Activated B cell treated with CpG ODN at 0.5 μM for 24 hours (primary cell): ENCODE data around the gene MTG2. TPM values are rescaled to one million over a fixed set of nuclear protein-coding genes. Genes with fewer than 3 reads are reported as not detected.

Experiments used
- ATAC-seq: fragments of 200-7000 bp; cut with Tn5 transposase; one replicate; pipeline ENCODE4 v1.10.0; 2021; ENCODE audit warnings: low read depth, mild to moderate bottlenecking, moderate library complexity
- CTCF ChIA-PET: fragments of 350-600 bp; sonication (Branson Sonifier 250); formaldehyde crosslinking; loops from one replicate; lab custom pipeline; 2021; ENCODE audit warnings: antibody characterized with exemption; lab: Charles Lee
- POLR2A ChIA-PET: fragments of 350-600 bp; sonication (Branson Sonifier 250); formaldehyde crosslinking; loops from one replicate; lab custom pipeline; 2021; ENCODE audit warnings: antibody characterized with exemption; lab: Charles Lee
- DNase-seq: peaks from one replicate; pipeline ENCODE4 v3.0.0; 2022
- H3K27ac Mint-ChIP-seq: one replicate; pipeline ENCODE4 v1.8.0; 2020; ENCODE audit warnings: mixed read lengths
- H3K27me3 Mint-ChIP-seq: one replicate; pipeline ENCODE4 v1.8.0; 2021; ENCODE audit warnings: mixed read lengths
- H3K36me3 Mint-ChIP-seq: one replicate; pipeline ENCODE4 v1.8.0; 2021; ENCODE audit warnings: low read depth, mixed read lengths
- H3K4me1 Mint-ChIP-seq: one replicate; pipeline ENCODE4 v1.8.0; 2021; ENCODE audit warnings: mixed read lengths
- H3K4me3 Mint-ChIP-seq: one replicate; pipeline ENCODE4 v1.8.0; 2020; ENCODE audit warnings: mild to moderate bottlenecking, mixed read lengths
- H3K9me3 Mint-ChIP-seq: one replicate; pipeline ENCODE4 v1.8.0; 2020; ENCODE audit warnings: mixed read lengths
- CTCF ChIP-seq: fragments of 200-600 bp; IDR thresholded peaks from one replicate; pipeline ENCODE4 v1.8.0; 2022; ENCODE audit warnings: antibody characterized with exemption, mild to moderate bottlenecking
- intact Hi-C: fragments of 100-400 bp; cut with micrococcal nuclease; formaldehyde crosslinking; loops from one replicate; pipeline ENCODE4 v1.15.1; 2024
- total RNA-seq: library from RNA; stranded (reverse); gene quantifications from 2 replicates; pipeline ENCODE4 v1.2.3, GENCODE V29; 2022

MTG2 gene
- total RNA-seq, 1 donor from 2014 or later = 46.8 TPM

- H3K36me3 Mint-ChIP-seq = no peaks in the 10 kb centered on the region
- no peak for TF ChIP-seq CTCF
- DNase-seq (no peak), ATAC-seq (no peak)
- ChIA-PET CTCF (no interaction called here), POLR2A (no interaction called here)
- intact Hi-C loops = loop anchor here (1.0 kb wide), 1 partner anchor 17 kb away; the partner anchor contains the start of gene OSBPL2
- H3K27ac Mint-ChIP-seq = no peak overlapping the region
- peak overlapping the region; percentile 28 for H3K4me3 Mint-ChIP-seq
- H3K27me3 Mint-ChIP-seq = peaks cover 41% of the 10 kb centered on the region
- no peaks in the 10 kb centered on the region for H3K9me3 Mint-ChIP-seq
- peaks cover 1% of the 10 kb centered on the region for H3K4me1 Mint-ChIP-seq
Observed at GRCh38 chr20:62220666-62221568, 38.1 kb downstream of the MTG2 start.

DNA sequence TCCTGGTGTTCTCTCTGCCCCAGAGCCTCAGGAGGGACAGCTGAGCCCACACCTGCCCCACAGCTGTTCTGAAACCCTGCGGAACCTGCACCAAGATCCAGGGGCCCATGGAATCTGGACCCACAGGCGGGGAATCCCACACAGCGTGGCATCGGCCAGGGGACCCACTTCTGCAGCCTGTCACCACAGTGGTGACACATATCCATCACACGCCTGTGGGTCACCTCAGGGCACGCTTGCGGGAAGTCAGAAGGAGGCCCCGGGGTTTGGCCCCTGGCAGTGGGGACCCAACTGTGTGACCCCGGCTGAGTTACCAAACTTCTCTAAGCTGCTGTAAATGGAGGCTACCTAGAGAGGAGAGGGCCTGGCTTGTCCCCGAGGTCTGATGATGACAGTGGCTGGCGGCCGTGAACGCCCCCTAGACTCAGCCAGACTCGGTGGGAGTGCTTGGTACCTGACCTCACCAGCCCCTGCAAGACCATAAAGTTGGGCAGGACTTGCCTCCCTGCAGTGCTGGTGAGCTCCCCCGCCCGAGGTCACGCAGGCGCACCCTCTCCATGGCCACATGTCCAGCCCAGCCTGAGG lies 39.5 kb downstream of the MTG2 start:
- ChIA-PET POLR2A (no interaction called here), CTCF (no interaction called here)
- DNase-seq (no peak), ATAC-seq (no peak)
- Mint-ChIP-seq H3K9me3 (no peaks in the 10 kb centered on the region), H3K36me3 (no peaks in the 10 kb centered on the region), H3K4me3 (no peak overlapping the region), H3K27me3 (peaks cover 38% of the 10 kb centered on the region), H3K4me1 (peaks cover 1% of the 10 kb centered on the region), H3K27ac (no peak overlapping the region)
- no peak for TF ChIP-seq CTCF
- intact Hi-C loops = no loop called here

DNA sequence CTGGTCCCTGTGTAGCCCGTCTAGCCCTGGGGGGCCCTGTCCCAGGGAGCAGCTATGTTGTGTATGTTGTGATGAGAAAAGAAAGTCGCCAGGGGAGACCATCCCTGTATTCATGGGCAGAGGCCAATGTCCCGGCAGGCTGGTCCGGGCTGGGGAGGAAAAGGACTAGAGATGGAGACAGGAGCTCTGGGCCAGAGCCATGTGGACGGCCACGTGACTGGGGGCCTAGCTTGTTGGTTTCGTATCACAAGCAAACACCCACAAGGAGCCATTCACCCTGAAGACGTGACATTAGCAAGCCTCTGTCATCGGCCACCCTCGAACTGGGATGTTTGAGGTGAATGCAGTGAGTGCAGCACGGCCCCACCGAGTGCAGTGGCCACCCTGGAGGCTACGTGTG lies 40.1 kb downstream of the MTG2 start:
- TF ChIP-seq CTCF = no peak
- peaks cover 1% of the 10 kb centered on the region for H3K4me1 Mint-ChIP-seq
- H3K27me3 Mint-ChIP-seq = peaks cover 38% of the 10 kb centered on the region
- no peak overlapping the region for H3K27ac Mint-ChIP-seq
- ATAC-seq (no peak), DNase-seq (no peak)
- ChIA-PET POLR2A (no interaction called here), CTCF (no interaction called here)
- H3K4me3 Mint-ChIP-seq = no peak overlapping the region
- no peaks in the 10 kb centered on the region for H3K36me3 Mint-ChIP-seq
- intact Hi-C loops = no loop called here
- H3K9me3 Mint-ChIP-seq = no peaks in the 10 kb centered on the region

- ATAC-seq (no peak), DNase-seq (no peak)
- H3K4me1 Mint-ChIP-seq = peaks cover 1% of the 10 kb centered on the region
- no peak overlapping the region for H3K27ac Mint-ChIP-seq
- ChIA-PET CTCF (no interaction called here), POLR2A (no interaction called here)
- H3K9me3 Mint-ChIP-seq = no peaks in the 10 kb centered on the region
- H3K36me3 Mint-ChIP-seq = no peaks in the 10 kb centered on the region
- no peak for TF ChIP-seq CTCF
- peaks cover 38% of the 10 kb centered on the region for H3K27me3 Mint-ChIP-seq
- intact Hi-C loops = no loop called here
- H3K4me3 Mint-ChIP-seq = no peak overlapping the region
Observed at GRCh38 chr20:62223571-62223970, 40.7 kb downstream of the MTG2 start.

DNA sequence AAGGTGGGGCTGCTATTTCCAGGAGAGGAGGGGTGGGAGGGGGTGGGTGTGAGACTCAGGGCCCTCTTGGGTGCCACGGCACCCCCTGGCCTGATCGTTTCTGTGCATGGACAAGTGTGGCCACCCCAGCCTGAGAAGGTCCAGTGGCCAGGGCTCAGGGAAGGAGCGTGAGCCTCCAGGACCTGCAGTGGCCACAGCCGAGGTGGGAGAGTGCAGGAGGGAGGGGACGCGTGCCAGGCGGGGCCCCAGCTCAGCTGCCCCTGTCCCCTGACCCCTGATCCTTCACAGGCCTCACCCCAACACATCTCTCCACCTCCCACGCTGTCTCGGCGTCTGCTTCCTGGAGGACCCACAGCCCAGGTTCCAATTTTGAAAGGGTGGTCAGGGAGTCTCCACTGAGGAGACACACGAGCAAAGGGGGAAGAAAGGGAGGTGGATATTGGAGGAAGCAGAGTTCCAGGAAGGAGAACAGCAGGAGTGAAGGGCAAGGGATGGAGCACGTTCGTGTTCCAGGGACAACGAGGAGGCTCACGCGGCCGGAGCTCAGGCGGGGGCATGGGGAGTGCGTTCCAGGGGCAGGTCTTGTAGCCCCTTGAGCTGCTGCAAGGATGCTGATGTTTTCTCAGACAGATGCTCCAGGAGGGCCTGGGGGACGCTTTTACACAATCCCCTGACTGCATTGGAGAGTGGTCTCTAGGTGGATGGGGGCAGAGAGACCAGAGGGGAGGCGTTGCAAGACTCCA lies 41.5 kb downstream of the MTG2 start:
- TF ChIP-seq CTCF = no peak
- DNase-seq = no peak
- H3K4me3 Mint-ChIP-seq = no peak overlapping the region
- H3K27ac Mint-ChIP-seq = no peak overlapping the region
- no peak for ATAC-seq
- intact Hi-C loops = no loop called here
- POLR2A ChIA-PET = no interaction called here
- peaks cover 38% of the 10 kb centered on the region for H3K27me3 Mint-ChIP-seq
- no peaks in the 10 kb centered on the region for H3K9me3 Mint-ChIP-seq
- H3K4me1 Mint-ChIP-seq = no peaks in the 10 kb centered on the region
- CTCF ChIA-PET = no interaction called here
- H3K36me3 Mint-ChIP-seq = no peaks in the 10 kb centered on the region
